Activated gamma-delta T cell treated with Interleukin-2 at 50 U/mL for 16 hours (primary cell): ENCODE results near the gene PITPNC1.
"Not testable (repeated sequence)": the region's sequence is repeated elsewhere in the genome, so short reads cannot be mapped to it uniquely, and the experiment has no call there.

Source experiments
- DNase-seq: peaks from one replicate; pipeline ENCODE4 v3.0.0-alpha.2; 2020

PITPNC1 gene

GRCh38 chr17:67557921-67558320 is 180.8 kb downstream of the PITPNC1 start:
- no peak for DNase-seq

GRCh38 chr17:67558740-67559380 is 181.8 kb downstream of the PITPNC1 start:
- no peak for DNase-seq

- DNase-seq, result no peak
Observed at GRCh38 chr17:67559381-67559966, 182.4 kb downstream of the PITPNC1 start.

- DNase-seq, result no peak
Observed at GRCh38 chr17:67562005-67562404, 184.9 kb downstream of the PITPNC1 start.

GRCh38 chr17:67563692-67564228 is 186.7 kb downstream of the PITPNC1 start:
- no peak for DNase-seq

GRCh38 chr17:67565068-67565467 is 188.0 kb downstream of the PITPNC1 start:
- no peak for DNase-seq

- DNase-seq, result no peak
Observed at GRCh38 chr17:67566656-67567055, 189.6 kb downstream of the PITPNC1 start.

- DNase-seq, result no peak
Observed at GRCh38 chr17:67569015-67569451, 192.0 kb downstream of the PITPNC1 start.

- no peak for DNase-seq
Observed at GRCh38 chr17:67569873-67570272, 192.8 kb downstream of the PITPNC1 start.

GRCh38 chr17:67570797-67571196 is 193.7 kb downstream of the PITPNC1 start:
- no peak for DNase-seq

GRCh38 chr17:67571478-67571877 is 194.4 kb downstream of the PITPNC1 start:
- DNase-seq, result no peak

GRCh38 chr17:67573987-67574657 is 197.0 kb downstream of the PITPNC1 start:
- no peak for DNase-seq

- DNase-seq, result no peak
Observed at GRCh38 chr17:67574658-67575293, 197.7 kb downstream of the PITPNC1 start.

GRCh38 chr17:67575325-67575724 is 198.2 kb downstream of the PITPNC1 start:
- DNase-seq, result no peak

GRCh38 chr17:67576471-67577115 is 199.5 kb downstream of the PITPNC1 start:
- no peak for DNase-seq

- DNase-seq, result no peak
Observed at GRCh38 chr17:67577429-67578141, 200.5 kb downstream of the PITPNC1 start.

GRCh38 chr17:67578142-67578457 is 201.0 kb downstream of the PITPNC1 start:
- DNase-seq, result no peak

- not testable (repeated sequence) for DNase-seq
Observed at GRCh38 chr17:67578679-67579405, 201.8 kb downstream of the PITPNC1 start.

- no peak for DNase-seq
Observed at GRCh38 chr17:67582673-67583081, 205.6 kb downstream of the PITPNC1 start.

- no peak for DNase-seq
Observed at GRCh38 chr17:67585077-67585602, 208.1 kb downstream of the PITPNC1 start.

- no peak for DNase-seq
Observed at GRCh38 chr17:67588326-67588725, 211.2 kb downstream of the PITPNC1 start.
